GM10847 (cell line): ENCODE data around the gene SLC43A3.

Experiments used
- POLR2A ChIP-seq: IDR thresholded peaks from 2 replicates; pipeline ENCODE4 v1.6.1; 2011; ENCODE audit not compliant: insufficient read length; ENCODE audit errors: extremely low read depth

SLC43A3 gene

GRCh38 chr11:57440744-57441414 lies 14.0 kb upstream of the SLC43A3 start:
- TF ChIP-seq POLR2A, result no peak

GRCh38 chr11:57439786-57440185 lies 12.9 kb upstream of the SLC43A3 start:
- no peak for TF ChIP-seq POLR2A

GRCh38 chr11:57438345-57439285 lies 11.7 kb upstream of the SLC43A3 start:
- TF ChIP-seq POLR2A, result no peak

- TF ChIP-seq POLR2A, result no peak
These were observed 9.1 kb upstream of the SLC43A3 start for GRCh38 chr11:57436031-57436430.

- no peak for TF ChIP-seq POLR2A
These were observed 8.0 kb upstream of the SLC43A3 start for GRCh38 chr11:57434640-57435546.

GRCh38 chr11:57432714-57433163 lies 5.8 kb upstream of the SLC43A3 start:
- no peak for TF ChIP-seq POLR2A

- TF ChIP-seq POLR2A, result no peak
These were observed 5.2 kb upstream of the SLC43A3 start for GRCh38 chr11:57432149-57432561.

GRCh38 chr11:57430952-57431351 lies 4.0 kb upstream of the SLC43A3 start:
- no peak for TF ChIP-seq POLR2A

GRCh38 chr11:57429946-57430345 lies 3.0 kb upstream of the SLC43A3 start:
- no peak for TF ChIP-seq POLR2A

- TF ChIP-seq POLR2A, result no peak
These were observed 1.7 kb upstream of the SLC43A3 start for GRCh38 chr11:57428643-57429042.

- TF ChIP-seq POLR2A, result no peak
These were observed 784 bp upstream of the SLC43A3 start for GRCh38 chr11:57427727-57428082.

GRCh38 chr11:57426439-57426928 lies 437 bp downstream of the SLC43A3 start:
- no peak for TF ChIP-seq POLR2A

- TF ChIP-seq POLR2A, result no peak
These were observed 1.1 kb downstream of the SLC43A3 start for GRCh38 chr11:57425565-57426438.
